Stomach smooth muscle (tissue), 2 donors: ENCODE data around the gene RNF114.
A peak's percentile ranks its signal among the peaks of the same experiment; 100 is the strongest.

ENCODE experiments used
- H3K27ac ChIP-seq: one replicate; pipeline ENCODE4 v1.7.0; 2013; ENCODE audit warnings: mild to moderate bottlenecking, low read length, inconsistent platforms
- H3K27me3 ChIP-seq, 2 donors: one replicate each; pipeline ENCODE4 v1.7.0; 2013; ENCODE audit warnings: low read length in 2 of 2; ENCODE audit not compliant: insufficient read depth in 2 of 2, control insufficient read depth in 1 of 2
- H3K36me3 ChIP-seq, 2 donors: one replicate each; pipeline ENCODE4 v1.7.0; 2013; ENCODE audit warnings: low read length in 2 of 2; ENCODE audit not compliant: control insufficient read depth in 2 of 2, insufficient read depth in 2 of 2
- H3K4me1 ChIP-seq: one replicate; pipeline ENCODE4 v1.7.0; 2013; ENCODE audit warnings: low read length; ENCODE audit not compliant: control insufficient read depth, insufficient read depth
- H3K4me3 ChIP-seq, 2 donors: one replicate each; pipeline ENCODE4 v1.7.0; 2013; ENCODE audit warnings: low read length in 2 of 2
- H3K9ac ChIP-seq, 2 donors: one replicate each; pipeline ENCODE4 v1.7.0; 2013; ENCODE audit warnings: low read length in 2 of 2, mild to moderate bottlenecking in 1 of 2
- H3K9me3 ChIP-seq, 2 donors: one replicate each; pipeline ENCODE4 v1.7.0; 2013; ENCODE audit warnings: low read length in 2 of 2; ENCODE audit not compliant: control insufficient read depth in 2 of 2
- donor health status: healthy.
- donor health status: Pancreatic carcinoma.

RNF114 gene

DNA sequence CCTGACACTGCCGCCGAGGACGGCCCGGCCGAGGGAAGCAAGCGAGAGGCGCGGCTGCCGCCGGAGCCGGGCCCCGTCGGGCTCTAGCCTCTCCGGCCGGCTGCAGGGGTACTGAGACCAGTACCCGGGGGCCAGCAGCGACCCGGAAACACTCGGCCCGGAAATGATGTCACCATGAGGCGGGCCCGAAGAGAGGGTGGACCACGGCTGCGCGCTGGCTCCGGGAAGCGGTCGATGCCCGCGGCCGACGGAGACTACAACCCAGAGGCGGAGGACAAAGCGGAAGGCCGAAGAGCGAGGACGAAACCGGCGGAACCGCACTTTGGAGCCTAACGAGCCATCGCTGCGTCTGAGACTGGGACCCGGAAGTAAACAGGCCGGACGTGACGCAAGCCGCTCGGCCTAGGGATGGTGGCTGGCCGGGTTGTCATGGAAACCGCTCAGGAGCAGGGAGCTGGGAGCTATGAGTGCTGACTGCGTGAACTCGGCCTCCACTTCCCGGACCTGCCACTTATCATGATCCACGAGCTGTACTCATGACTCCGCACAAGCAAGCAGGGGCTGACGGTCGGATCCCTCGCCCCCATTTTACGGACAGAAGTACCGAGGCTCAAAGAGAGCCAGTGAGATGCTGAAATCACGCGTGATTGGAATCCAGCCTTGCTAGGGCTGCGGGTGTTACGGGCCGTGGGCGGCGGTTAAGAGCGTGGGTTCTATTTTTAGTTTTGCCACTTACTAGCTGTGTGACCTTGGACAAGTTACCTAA is 20.6 kb upstream of the RNF114 start, which contains the start of gene SPATA2:
SPATA2 (minus strand) TSS at position 150 of the 766 bp plus-strand sequence. CDS start 7,039 bp downstream, outside the sequence.
- no peaks in the 10 kb centered on the region for H3K36me3 ChIP-seq
- peak within 1 kb of the TSS; percentile 95 to 100 for H3K9ac ChIP-seq
- peaks cover 32% of the 10 kb centered on the region for H3K4me1 ChIP-seq
- no peaks in the 10 kb centered on the region for H3K27me3 ChIP-seq
- H3K4me3 ChIP-seq, result peak within 1 kb of the TSS; percentile 100
- peak within 1 kb of the TSS; percentile 100 for H3K27ac ChIP-seq
- no peaks in the 10 kb centered on the region for H3K9me3 ChIP-seq

DNA sequence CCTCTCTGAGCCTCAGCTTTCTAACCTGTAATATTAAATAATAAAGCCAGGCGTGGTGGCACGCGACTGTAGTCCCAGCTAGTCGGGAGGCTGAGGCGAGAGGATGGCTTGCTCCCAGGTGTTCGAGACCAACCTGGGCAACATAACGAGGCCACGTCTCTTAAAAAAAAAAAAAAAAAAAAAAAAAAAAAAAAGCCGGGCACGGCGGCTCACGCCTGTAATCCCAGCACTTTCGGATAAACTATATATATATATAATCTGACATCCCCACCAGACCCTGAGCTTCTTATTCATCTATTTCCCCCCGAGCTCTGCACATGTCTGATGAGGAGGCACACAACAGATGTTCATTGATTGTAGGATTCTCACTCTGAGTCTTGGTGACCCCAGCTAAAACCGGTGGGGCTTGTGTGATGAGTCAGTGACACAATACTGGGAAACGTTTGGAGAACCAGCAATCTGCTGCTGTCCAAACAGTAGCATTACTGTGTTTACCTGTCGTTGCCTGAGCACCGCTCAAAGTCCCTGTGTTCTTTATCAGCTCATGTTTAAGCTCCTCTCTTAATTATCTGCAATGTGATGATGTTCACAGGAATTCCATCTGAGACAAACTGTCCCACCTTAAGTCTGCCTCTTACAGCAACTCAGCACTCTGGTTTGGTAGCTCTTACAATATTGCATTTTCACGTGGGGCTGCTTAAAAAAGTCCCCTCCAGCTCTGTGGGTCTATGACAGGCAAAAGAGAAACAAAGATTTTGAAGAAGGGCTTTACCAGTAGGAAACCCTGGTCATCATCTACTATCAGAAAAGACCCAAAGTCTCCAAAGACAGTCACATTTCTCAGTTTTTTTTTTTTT is 19.8 kb upstream of the RNF114 start:
- Histone ChIP-seq H3K9ac (peak overlapping the region; percentile 95 to 100), H3K27me3 (no peaks in the 10 kb centered on the region), H3K4me1 (peaks cover 32% of the 10 kb centered on the region), H3K9me3 (no peaks in the 10 kb centered on the region), H3K4me3 (peak overlapping the region; percentile 100), H3K27ac (peak overlapping the region; percentile 100), H3K36me3 (no peaks in the 10 kb centered on the region)

DNA sequence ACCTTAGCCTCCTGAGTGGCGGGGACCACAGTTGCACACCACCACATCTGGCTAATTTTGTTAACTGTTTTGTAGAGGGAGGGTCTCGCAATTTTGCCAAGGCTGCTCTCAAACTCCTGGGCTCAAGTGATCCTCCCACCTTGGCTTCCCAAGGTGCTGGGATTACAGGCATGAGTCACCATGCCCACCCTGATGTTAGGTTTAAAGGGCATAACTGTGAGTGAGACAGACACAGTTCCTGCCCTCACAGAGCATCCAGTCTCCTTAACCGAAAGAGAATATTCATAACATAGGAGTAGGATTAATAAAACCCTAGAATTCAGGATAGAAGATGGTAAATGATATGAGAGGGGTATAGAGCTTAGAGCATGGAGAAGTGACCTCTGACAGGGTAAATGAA is 17.8 kb upstream of the RNF114 start:
- Histone ChIP-seq H3K36me3 (no peaks in the 10 kb centered on the region), H3K27ac (no peak overlapping the region), H3K9ac (no peak overlapping the region), H3K4me1 (peaks cover 23% of the 10 kb centered on the region), H3K4me3 (no peak overlapping the region), H3K27me3 (no peaks in the 10 kb centered on the region), H3K9me3 (no peaks in the 10 kb centered on the region)

DNA sequence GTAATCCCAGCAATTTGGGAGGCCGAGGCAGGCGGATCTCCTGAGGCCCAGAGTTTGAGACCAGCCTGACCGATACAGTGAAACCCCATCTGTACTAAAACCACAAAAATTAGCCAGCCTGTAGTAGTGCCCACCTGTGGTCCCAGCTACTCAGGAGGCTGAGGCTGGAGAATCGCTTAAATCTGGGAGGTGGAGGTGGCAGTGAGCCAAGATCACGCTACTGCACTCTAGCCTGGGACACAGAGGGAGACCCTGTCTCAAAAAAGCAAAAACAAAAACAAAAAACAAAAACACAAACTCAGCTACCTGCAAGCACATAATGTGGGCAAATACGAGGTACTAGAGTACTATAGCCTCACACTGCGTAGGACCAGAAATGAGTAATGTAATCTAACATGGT is 17.2 kb upstream of the RNF114 start:
- no peaks in the 10 kb centered on the region for H3K9me3 ChIP-seq
- H3K9ac ChIP-seq, result no peak overlapping the region
- no peak overlapping the region for H3K27ac ChIP-seq

DNA sequence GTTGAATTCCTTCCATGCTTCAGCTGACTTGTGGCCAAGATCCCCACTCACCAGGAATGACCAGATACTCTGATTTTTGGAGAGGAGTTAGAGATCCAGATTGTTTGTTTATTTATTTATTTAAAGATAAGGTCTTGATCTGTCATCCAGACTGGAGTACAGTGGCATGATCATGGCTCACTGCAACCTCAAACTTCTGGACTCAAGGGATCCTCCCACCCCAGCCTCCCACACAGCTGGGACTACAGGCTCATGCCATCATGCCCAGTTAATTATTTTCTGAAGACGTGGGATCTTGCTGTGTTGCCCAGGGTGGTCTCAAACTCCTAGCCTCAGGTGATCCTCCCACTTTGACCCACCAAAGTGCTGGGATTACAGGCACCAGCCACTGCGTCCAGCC is 16.7 kb upstream of the RNF114 start:
- Histone ChIP-seq H3K4me1 (peaks cover 13% of the 10 kb centered on the region), H3K9ac (no peak overlapping the region), H3K36me3 (no peaks in the 10 kb centered on the region), H3K27me3 (no peaks in the 10 kb centered on the region), H3K9me3 (no peaks in the 10 kb centered on the region), H3K27ac (no peak overlapping the region), H3K4me3 (no peak overlapping the region)

More for the DNA sequence above, 17.2 kb upstream of the RNF114 start:
- Histone ChIP-seq H3K36me3 (no peaks in the 10 kb centered on the region), H3K4me3 (no peak overlapping the region), H3K27me3 (no peaks in the 10 kb centered on the region), H3K4me1 (peaks cover 18% of the 10 kb centered on the region)

DNA sequence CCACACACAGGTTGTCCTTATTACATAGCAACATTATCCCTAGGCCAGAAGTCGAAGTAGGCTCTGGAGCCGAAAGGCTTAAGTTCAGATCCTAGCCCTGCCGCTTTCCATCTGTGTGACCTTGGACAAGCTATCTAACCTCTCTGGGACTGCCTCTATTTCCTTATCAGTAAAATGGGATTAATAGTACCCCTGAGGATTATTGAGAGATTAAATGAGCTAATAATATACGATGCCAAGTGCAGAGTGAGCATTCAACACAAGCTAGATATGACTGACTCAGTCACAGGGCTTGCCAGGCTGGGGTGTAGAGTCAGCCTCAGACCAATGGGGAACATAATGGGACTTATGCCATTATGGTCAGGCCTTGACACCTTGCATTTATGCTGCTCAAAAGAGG is 11.9 kb upstream of the RNF114 start:
- Histone ChIP-seq H3K27ac (no peak overlapping the region), H3K27me3 (no peaks in the 10 kb centered on the region)

DNA sequence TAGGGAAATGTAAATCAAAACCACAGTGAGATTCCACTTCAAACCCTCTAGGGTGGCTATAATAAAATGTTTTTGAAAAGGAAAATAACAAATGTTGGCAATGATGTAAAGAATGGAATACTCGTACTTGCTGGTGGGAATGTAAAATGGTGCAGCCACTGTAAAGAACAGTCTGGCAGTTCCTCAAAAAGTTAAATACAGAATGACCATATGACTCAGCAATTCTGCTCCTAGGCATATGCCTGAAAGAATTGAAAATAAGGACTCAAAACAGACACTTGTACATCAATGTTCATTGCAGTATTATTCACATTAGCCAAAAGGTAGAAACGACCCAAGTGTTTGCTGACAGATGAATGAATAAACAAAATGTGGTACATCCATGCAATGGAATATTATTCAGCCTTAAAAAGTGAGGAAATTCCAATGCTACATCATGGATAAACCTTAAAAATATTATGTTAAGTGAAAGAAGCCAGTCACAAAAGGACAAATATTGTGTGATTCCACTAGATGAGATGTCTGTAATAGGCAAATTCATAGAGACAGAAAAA is 10.2 kb upstream of the RNF114 start:
- no peak overlapping the region for H3K4me3 ChIP-seq
- no peaks in the 10 kb centered on the region for H3K27me3 ChIP-seq
- no peaks in the 10 kb centered on the region for H3K36me3 ChIP-seq
- H3K4me1 ChIP-seq, result peaks cover 3% of the 10 kb centered on the region
- H3K9ac ChIP-seq, result no peak overlapping the region
- H3K9me3 ChIP-seq, result no peaks in the 10 kb centered on the region
- no peak overlapping the region for H3K27ac ChIP-seq

More for the DNA sequence above, 11.9 kb upstream of the RNF114 start:
- H3K9me3 ChIP-seq, result no peaks in the 10 kb centered on the region
- no peaks in the 10 kb centered on the region for H3K36me3 ChIP-seq
- no peak overlapping the region for H3K9ac ChIP-seq
- no peak overlapping the region for H3K4me3 ChIP-seq
- peaks cover 3% of the 10 kb centered on the region for H3K4me1 ChIP-seq

DNA sequence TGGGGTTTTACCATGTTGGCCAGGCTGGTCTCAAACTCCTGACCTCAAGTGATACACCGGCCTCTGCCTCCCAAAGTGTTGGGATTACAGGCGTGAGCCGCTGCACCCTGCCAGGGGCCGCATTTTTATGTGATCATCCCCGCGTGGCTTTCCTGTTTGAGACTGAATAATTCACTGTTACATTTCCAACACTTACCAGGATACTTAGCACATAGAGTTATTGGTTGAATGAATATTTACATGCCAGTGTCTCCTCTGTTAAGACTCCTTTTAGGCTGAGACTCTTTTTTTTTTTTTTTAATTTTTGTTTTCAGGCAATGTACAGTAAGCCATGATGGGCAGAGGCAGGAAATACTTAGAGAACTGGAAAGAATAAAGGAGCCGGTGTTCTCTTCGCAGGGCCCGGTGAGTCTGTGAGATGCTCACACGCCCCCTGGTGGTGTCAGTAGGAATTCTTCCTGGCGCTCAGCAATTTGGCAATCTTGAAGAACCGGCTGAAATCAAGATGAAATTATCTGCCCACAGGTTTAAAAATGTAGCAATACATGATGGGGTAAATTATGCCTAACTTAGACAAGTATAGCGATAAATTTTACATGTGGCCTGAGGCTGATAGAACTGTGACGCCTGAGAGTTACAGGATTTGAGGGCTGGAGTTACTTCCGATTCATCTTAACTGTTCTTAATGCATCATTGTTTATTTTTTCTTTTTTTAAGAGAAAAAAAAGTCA is 7.6 kb upstream of the RNF114 start:
- H3K36me3 ChIP-seq, result no peaks in the 10 kb centered on the region
- no peak overlapping the region for H3K27ac ChIP-seq
- no peaks in the 10 kb centered on the region for H3K27me3 ChIP-seq
- no peaks in the 10 kb centered on the region for H3K9me3 ChIP-seq
- H3K4me3 ChIP-seq, result no peak overlapping the region
- H3K4me1 ChIP-seq, result peaks cover 3% of the 10 kb centered on the region
- H3K9ac ChIP-seq, result peak overlapping the region in 1 of 2 donors; percentile 28

DNA sequence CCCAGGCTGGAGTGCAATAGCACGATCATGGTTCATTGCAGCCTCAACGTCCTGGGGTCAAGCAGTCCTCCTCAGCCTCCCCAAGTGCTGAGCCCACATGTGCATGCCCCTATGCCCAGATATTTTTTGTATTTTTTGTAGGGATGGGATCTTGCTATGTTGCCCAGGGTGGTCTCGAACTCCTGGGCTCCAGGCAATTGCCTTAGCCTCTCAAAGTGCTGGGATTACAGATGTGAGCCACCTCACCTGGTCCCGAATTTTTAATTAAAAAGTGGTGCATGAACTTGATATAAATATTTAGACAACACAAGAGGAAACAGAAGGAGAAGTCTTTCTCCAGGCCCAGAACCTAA is 7.1 kb upstream of the RNF114 start:
- no peaks in the 10 kb centered on the region for H3K27me3 ChIP-seq
- H3K4me3 ChIP-seq, result no peak overlapping the region
- no peak overlapping the region for H3K9ac ChIP-seq
- H3K9me3 ChIP-seq, result no peaks in the 10 kb centered on the region
- no peak overlapping the region for H3K27ac ChIP-seq
- peaks cover 3% of the 10 kb centered on the region for H3K4me1 ChIP-seq
- no peaks in the 10 kb centered on the region for H3K36me3 ChIP-seq

DNA sequence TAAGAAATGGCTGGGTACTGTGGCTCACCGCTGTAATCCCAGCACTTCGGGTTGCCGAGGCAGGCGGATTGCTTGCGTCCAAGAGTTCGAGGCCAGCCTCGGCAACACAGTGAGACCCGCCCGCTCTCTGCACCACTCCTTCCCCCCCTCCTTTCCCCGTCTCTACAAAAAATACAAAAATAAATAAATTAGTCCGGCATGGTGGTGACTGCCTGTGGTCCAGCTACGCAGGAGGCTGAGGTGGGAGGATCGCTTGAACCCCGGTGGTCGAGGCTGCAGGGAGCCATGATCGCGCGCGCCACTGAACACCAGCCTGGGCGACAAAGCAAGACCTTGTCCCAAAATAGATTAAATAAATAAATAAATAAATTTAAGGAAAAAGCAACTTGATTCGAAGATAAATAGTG is 448 bp upstream of the RNF114 start:
- Histone ChIP-seq H3K4me1 (peaks cover 28% of the 10 kb centered on the region), H3K9ac (peak overlapping the region in 1 of 2 donors; percentile 42), H3K9me3 (no peaks in the 10 kb centered on the region), H3K27me3 (no peaks in the 10 kb centered on the region), H3K4me3 (peak overlapping the region; percentile 47 to 92), H3K36me3 (peaks cover 5 to 7% of the 10 kb centered on the region in 2 donors), H3K27ac (no peak overlapping the region)
